Astrocyte (in vitro differentiated cells and primary cell): ENCODE results near the gene PLPP2.

ENCODE experiments used
- EZH2 ChIP-seq: IDR thresholded peaks from 2 replicates; pipeline ENCODE4 v1.6.1; 2012; ENCODE audit warnings: mild to moderate bottlenecking, low read length, inconsistent platforms; ENCODE audit not compliant: insufficient read depth
- TF ChIP-seq, protein P1 (sequence below): IDR thresholded peaks from 2 replicates; pipeline ENCODE4 v1.5.1; 2011; ENCODE audit warnings: low read depth, mild to moderate bottlenecking, inconsistent platforms, low read length, moderate library complexity; ENCODE audit not compliant: insufficient read depth

- TF ChIP-seq, protein P1, sequence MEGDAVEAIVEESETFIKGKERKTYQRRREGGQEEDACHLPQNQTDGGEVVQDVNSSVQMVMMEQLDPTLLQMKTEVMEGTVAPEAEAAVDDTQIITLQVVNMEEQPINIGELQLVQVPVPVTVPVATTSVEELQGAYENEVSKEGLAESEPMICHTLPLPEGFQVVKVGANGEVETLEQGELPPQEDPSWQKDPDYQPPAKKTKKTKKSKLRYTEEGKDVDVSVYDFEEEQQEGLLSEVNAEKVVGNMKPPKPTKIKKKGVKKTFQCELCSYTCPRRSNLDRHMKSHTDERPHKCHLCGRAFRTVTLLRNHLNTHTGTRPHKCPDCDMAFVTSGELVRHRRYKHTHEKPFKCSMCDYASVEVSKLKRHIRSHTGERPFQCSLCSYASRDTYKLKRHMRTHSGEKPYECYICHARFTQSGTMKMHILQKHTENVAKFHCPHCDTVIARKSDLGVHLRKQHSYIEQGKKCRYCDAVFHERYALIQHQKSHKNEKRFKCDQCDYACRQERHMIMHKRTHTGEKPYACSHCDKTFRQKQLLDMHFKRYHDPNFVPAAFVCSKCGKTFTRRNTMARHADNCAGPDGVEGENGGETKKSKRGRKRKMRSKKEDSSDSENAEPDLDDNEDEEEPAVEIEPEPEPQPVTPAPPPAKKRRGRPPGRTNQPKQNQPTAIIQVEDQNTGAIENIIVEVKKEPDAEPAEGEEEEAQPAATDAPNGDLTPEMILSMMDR, result no peak
- no peak for TF ChIP-seq EZH2
Observed at GRCh38 chr19:311813-312261, 20.6 kb upstream of the PLPP2 start.
